NCI-H82 treated with DMSO at 0.1 percent for 48 hours (cell line): ENCODE measurements around the gene HOXC9.

Experiments
- DNase-seq: peaks from one replicate; lab custom pipeline; 2025; ENCODE audit not compliant: unreplicated experiment; lab: John Stamatoyannopoulos, UW

The HOXC9 gene

GRCh38 chr12:54050482-54050810 is 50.5 kb downstream of the HOXC9 start:
- no peak for DNase-seq

GRCh38 chr12:54051026-54051842 is 51.3 kb downstream of the HOXC9 start:
- no peak for DNase-seq

- no peak for DNase-seq
Observed at GRCh38 chr12:54051874-54052437, 52.0 kb downstream of the HOXC9 start.

- DNase-seq, result no peak
Observed at GRCh38 chr12:54052438-54053002, 52.6 kb downstream of the HOXC9 start.
